Neural cell (in vitro differentiated cells): ENCODE results near the gene SETD1A. TPM values are rescaled to one million over a fixed set of nuclear protein-coding genes. Genes with fewer than 3 reads are reported as not detected.

Source experiments
- H2AFZ ChIP-seq: fragments of 200-600, 300-800 bp; sonication (generic), shearing (Covaris generic); 2 replicates; pipeline ENCODE4 v1.6.0; 2014; ENCODE audit warnings: low read depth, mild to moderate bottlenecking, antibody characterized with exemption, low read length, moderate library complexity
- H3F3A ChIP-seq: fragments of 200-600 bp; shearing (Covaris generic); 2 replicates; pipeline ENCODE4 v1.6.1; 2016; ENCODE audit warnings: mild to moderate bottlenecking, moderate library complexity, mixed read lengths, antibody characterized with exemption, low read length; ENCODE audit not compliant: insufficient read depth, poor library complexity, severe bottlenecking
- H3K27ac ChIP-seq: fragments of 200-600, 300-800 bp; sonication (generic), shearing (Covaris generic); 2 replicates; pipeline ENCODE4 v1.5.1; 2014; ENCODE audit warnings: mild to moderate bottlenecking, low read length, moderate library complexity
- H3K27me3 ChIP-seq: fragments of 300-800, 200-600 bp; sonication (generic), shearing (Covaris generic); 2 replicates; pipeline ENCODE4 v1.6.0; 2014; ENCODE audit warnings: mild to moderate bottlenecking, low read depth, low read length, moderate library complexity; ENCODE audit not compliant: insufficient read depth
- H3K36me3 ChIP-seq: fragments of 300-800, 200-600 bp; sonication (generic), shearing (Covaris generic); 2 replicates; pipeline ENCODE4 v1.5.1; 2014; ENCODE audit warnings: mild to moderate bottlenecking, antibody characterized with exemption, low read length, moderate library complexity; ENCODE audit not compliant: insufficient read depth
- H3K4me2 ChIP-seq: fragments of 300-800, 200-600 bp; sonication (generic), shearing (Covaris generic); 2 replicates; pipeline ENCODE4 v1.6.0; 2014; ENCODE audit warnings: mild to moderate bottlenecking, low read length
- H3K4me3 ChIP-seq: fragments of 300-800, 200-600 bp; sonication (generic), shearing (Covaris generic); 2 replicates; pipeline ENCODE4 v1.5.1; 2014; ENCODE audit warnings: mild to moderate bottlenecking, low read length, moderate library complexity
- H3K79me2 ChIP-seq: fragments of 200-600 bp; shearing (Covaris generic); replicated peaks from 2 replicates; pipeline ENCODE4 v1.6.0; 2014; ENCODE audit warnings: mild to moderate bottlenecking, low read length, moderate library complexity; ENCODE audit not compliant: insufficient read depth
- H3K9ac ChIP-seq: fragments of 300-800, 200-600 bp; sonication (generic), shearing (Covaris generic); 2 replicates; pipeline ENCODE4 v1.6.1; 2016; ENCODE audit warnings: mild to moderate bottlenecking, low read length, mixed read lengths
- H3K9me2 ChIP-seq: fragments of 200-600 bp; shearing (Covaris generic); 2 replicates; pipeline ENCODE4 v1.6.1; 2016; ENCODE audit warnings: mild to moderate bottlenecking, low read length, mixed read lengths; ENCODE audit not compliant: insufficient read depth
- H3K9me3 ChIP-seq: fragments of 200-600, 300-800 bp; sonication (generic), shearing (Covaris generic); 2 replicates; pipeline ENCODE4 v1.6.1; 2016; ENCODE audit warnings: mild to moderate bottlenecking, mixed run types, low read length, moderate library complexity, mixed read lengths
- H4K20me1 ChIP-seq: fragments of 200-600 bp; shearing (Covaris generic); 2 replicates; pipeline ENCODE4 v1.6.1; 2016; ENCODE audit warnings: mild to moderate bottlenecking, mixed run types; ENCODE audit not compliant: insufficient read depth
- EP300 ChIP-seq: fragments of 450-650 bp; conservative IDR thresholded peaks from 2 replicates; pipeline ENCODE4 v1.6.1; 2014; ENCODE audit warnings: antibody characterized with exemption, mild to moderate bottlenecking, moderate library complexity; ENCODE audit not compliant: poor library complexity, severe bottlenecking
- EZH2 ChIP-seq: fragments of 200-600, 300-800 bp; shearing (Covaris generic), sonication (generic); IDR thresholded peaks from 2 replicates; pipeline ENCODE4 v1.6.1; 2014; ENCODE audit warnings: antibody characterized with exemption, low read length, borderline replicate concordance, mild to moderate bottlenecking; ENCODE audit not compliant: insufficient read depth, poor library complexity, severe bottlenecking
- MXI1 ChIP-seq: fragments of 450-650 bp; conservative IDR thresholded peaks from 2 replicates; pipeline ENCODE4 v1.6.1; 2014; ENCODE audit warnings: antibody characterized with exemption, mild to moderate bottlenecking; ENCODE audit not compliant: poor library complexity, severe bottlenecking
- POLR2AphosphoS5 ChIP-seq: IDR thresholded peaks from 2 replicates; pipeline ENCODE4 v1.6.1; 2012
- RAD21 ChIP-seq: fragments of 450-650 bp; conservative IDR thresholded peaks from 2 replicates; pipeline ENCODE4 v1.6.1; 2014; ENCODE audit warnings: antibody characterized with exemption, mild to moderate bottlenecking, moderate library complexity
- SMC3 ChIP-seq: fragments of 450-650 bp; conservative IDR thresholded peaks from 2 replicates; pipeline ENCODE4 v1.6.1; 2014; ENCODE audit warnings: antibody characterized with exemption, mild to moderate bottlenecking, moderate library complexity; ENCODE audit not compliant: poor library complexity
- TAF1 ChIP-seq: IDR thresholded peaks from 2 replicates; pipeline ENCODE4 v1.6.1; 2012; ENCODE audit warnings: low read depth
- polyA plus RNA-seq: library from polyadenylated mRNA; depleted of rRNA; stranded (reverse); fragments of >200 nt; gene quantifications from 2 replicates; pipeline ENCODE4 v1.2.3, GENCODE V29; 2014
- TF ChIP-seq, protein P1 (sequence below): IDR thresholded peaks from 2 replicates; pipeline ENCODE4 v1.6.1; 2012; ENCODE audit warnings: borderline replicate concordance
- TF ChIP-seq, protein P2 (sequence below): fragments of 450-650 bp; IDR thresholded peaks from 2 replicates; pipeline ENCODE4 v1.5.1; 2014; ENCODE audit warnings: antibody characterized with exemption, mild to moderate bottlenecking, moderate library complexity; ENCODE audit not compliant: poor library complexity, severe bottlenecking

Gene SETD1A
- polyA plus RNA-seq, 1 donor from 2014 or later, result 1.4 TPM

DNA sequence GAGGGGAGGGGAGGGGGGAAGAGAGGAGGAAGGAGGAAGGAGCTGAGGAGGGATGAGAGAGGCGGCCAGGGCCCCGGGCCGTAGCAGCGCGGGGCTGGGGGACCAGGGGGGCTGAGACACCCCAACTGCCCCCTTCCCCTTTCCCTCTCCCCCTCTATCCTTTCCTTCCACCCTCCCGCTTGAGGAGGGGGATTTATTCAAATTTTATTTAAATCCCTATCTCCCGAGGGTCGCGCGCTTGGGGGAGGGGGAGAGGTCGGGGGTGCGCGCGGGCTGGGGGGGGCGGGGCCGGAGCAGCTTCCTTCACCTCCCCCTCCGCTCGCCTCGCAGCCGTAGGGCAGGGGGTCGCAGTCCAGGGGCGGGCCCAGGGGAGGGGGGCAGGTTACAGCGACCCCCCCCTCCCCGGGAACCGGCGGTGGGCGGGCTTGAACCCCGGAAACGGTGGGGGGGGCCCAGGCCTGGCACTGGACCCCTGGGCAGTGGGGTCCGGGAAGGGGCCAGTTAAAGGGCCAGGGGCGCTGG lies 33.9 kb upstream of the SETD1A start, which contains the start of gene FBXL19:
FBXL19 (plus strand) TSS at position 19 of the 522 bp plus-strand sequence. CDS start 2,183 bp downstream, outside the sequence.
- H3K4me3 ChIP-seq, result peak within 1 kb of the TSS; percentile 87
- H3K79me2 ChIP-seq, result peaks cover 11% of the 10 kb centered on the region
- H2AFZ ChIP-seq, result no peak within 1 kb of the TSS
- H4K20me1 ChIP-seq, result no peaks in the 10 kb centered on the region
- peak within 1 kb of the TSS; percentile 95 for H3K27ac ChIP-seq
- peak within 1 kb of the TSS; percentile 88 for H3K9ac ChIP-seq
- no peaks in the 10 kb centered on the region for H3F3A ChIP-seq
- peak within 1 kb of the TSS; percentile 91 for H3K4me2 ChIP-seq
- no peaks in the 10 kb centered on the region for H3K27me3 ChIP-seq
- H3K36me3 ChIP-seq, result no peaks in the 10 kb centered on the region
- TF ChIP-seq POLR2AphosphoS5 (peak; percentile 53), SMC3 (no peak)
- TF ChIP-seq, protein P1, sequence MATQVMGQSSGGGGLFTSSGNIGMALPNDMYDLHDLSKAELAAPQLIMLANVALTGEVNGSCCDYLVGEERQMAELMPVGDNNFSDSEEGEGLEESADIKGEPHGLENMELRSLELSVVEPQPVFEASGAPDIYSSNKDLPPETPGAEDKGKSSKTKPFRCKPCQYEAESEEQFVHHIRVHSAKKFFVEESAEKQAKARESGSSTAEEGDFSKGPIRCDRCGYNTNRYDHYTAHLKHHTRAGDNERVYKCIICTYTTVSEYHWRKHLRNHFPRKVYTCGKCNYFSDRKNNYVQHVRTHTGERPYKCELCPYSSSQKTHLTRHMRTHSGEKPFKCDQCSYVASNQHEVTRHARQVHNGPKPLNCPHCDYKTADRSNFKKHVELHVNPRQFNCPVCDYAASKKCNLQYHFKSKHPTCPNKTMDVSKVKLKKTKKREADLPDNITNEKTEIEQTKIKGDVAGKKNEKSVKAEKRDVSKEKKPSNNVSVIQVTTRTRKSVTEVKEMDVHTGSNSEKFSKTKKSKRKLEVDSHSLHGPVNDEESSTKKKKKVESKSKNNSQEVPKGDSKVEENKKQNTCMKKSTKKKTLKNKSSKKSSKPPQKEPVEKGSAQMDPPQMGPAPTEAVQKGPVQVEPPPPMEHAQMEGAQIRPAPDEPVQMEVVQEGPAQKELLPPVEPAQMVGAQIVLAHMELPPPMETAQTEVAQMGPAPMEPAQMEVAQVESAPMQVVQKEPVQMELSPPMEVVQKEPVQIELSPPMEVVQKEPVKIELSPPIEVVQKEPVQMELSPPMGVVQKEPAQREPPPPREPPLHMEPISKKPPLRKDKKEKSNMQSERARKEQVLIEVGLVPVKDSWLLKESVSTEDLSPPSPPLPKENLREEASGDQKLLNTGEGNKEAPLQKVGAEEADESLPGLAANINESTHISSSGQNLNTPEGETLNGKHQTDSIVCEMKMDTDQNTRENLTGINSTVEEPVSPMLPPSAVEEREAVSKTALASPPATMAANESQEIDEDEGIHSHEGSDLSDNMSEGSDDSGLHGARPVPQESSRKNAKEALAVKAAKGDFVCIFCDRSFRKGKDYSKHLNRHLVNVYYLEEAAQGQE, result no peak
- no peaks in the 10 kb centered on the region for H3K9me3 ChIP-seq
- H3K9me2 ChIP-seq, result no peaks in the 10 kb centered on the region

- H3K79me2 ChIP-seq, result peaks cover 11% of the 10 kb centered on the region
- no peaks in the 10 kb centered on the region for H3F3A ChIP-seq
- TF ChIP-seq EZH2 (no peak), RAD21 (no peak), POLR2AphosphoS5 (no peak), TAF1 (no peak), SMC3 (peak; percentile 12), EP300 (no peak), MXI1 (peak; percentile 77)
- TF ChIP-seq, protein P1, result no peak
- TF ChIP-seq, protein P2, sequence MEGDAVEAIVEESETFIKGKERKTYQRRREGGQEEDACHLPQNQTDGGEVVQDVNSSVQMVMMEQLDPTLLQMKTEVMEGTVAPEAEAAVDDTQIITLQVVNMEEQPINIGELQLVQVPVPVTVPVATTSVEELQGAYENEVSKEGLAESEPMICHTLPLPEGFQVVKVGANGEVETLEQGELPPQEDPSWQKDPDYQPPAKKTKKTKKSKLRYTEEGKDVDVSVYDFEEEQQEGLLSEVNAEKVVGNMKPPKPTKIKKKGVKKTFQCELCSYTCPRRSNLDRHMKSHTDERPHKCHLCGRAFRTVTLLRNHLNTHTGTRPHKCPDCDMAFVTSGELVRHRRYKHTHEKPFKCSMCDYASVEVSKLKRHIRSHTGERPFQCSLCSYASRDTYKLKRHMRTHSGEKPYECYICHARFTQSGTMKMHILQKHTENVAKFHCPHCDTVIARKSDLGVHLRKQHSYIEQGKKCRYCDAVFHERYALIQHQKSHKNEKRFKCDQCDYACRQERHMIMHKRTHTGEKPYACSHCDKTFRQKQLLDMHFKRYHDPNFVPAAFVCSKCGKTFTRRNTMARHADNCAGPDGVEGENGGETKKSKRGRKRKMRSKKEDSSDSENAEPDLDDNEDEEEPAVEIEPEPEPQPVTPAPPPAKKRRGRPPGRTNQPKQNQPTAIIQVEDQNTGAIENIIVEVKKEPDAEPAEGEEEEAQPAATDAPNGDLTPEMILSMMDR, result no peak
- peak overlapping the region; percentile 91 for H3K4me2 ChIP-seq
- no peaks in the 10 kb centered on the region for H4K20me1 ChIP-seq
- H3K27ac ChIP-seq, result peak overlapping the region; percentile 95
- peak overlapping the region; percentile 87 for H3K4me3 ChIP-seq
- no peaks in the 10 kb centered on the region for H3K9me3 ChIP-seq
- H2AFZ ChIP-seq, result no peak overlapping the region
- peak overlapping the region; percentile 88 for H3K9ac ChIP-seq
- H3K9me2 ChIP-seq, result no peaks in the 10 kb centered on the region
- H3K36me3 ChIP-seq, result no peaks in the 10 kb centered on the region
- no peaks in the 10 kb centered on the region for H3K27me3 ChIP-seq
These were observed 33.3 kb upstream of the SETD1A start for GRCh38 chr16:30924076-30924912.
